NCI-H524 treated with DMSO at 0.1 percent for 48 hours (cell line): ENCODE results near the gene APOBEC3H.
"Not testable (repeated sequence)": the region's sequence is repeated elsewhere in the genome, so short reads cannot be mapped to it uniquely, and the experiment has no call there.

ENCODE experiments used
- DNase-seq: peaks from one replicate; lab custom pipeline; 2025; lab: John Stamatoyannopoulos, UW

The APOBEC3H gene

GRCh38 chr22:39097098-39098020 lies at the start of gene APOBEC3H:
APOBEC3H (plus strand) TSS chr22:39097244; CDS start chr22:39100279, 3,035 bp downstream.
- no peak for DNase-seq

- DNase-seq: not testable (repeated sequence)
Observed at GRCh38 chr22:39049486-39049885, 47.6 kb upstream of the APOBEC3H start.

- not testable (repeated sequence) for DNase-seq
Observed at GRCh38 chr22:39051844-39052495, 45.1 kb upstream of the APOBEC3H start.

GRCh38 chr22:39055658-39056057 lies 41.4 kb upstream of the APOBEC3H start:
- no peak for DNase-seq

DNA sequence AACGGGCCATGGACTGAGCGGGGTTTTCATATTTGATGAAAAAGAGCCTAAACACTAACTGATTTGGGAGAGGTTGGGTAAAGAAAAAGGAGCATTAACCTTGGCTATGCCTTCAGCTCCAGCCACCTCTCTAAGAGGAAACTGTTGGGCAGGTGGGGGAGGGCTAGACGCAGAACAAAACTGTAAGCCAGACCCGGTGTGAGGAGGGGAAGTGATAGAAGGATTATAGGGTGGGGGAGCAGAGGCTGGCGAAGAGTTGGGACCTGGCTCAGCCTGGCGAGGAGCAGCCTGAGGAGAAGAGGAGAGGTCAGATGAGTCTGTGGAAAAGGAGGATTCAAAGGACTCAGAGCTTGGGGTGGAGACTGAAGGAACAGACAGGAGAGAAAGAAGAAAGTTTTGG lies 35.8 kb upstream of the APOBEC3H start:
- DNase-seq: not testable (repeated sequence)

- DNase-seq: not testable (repeated sequence)
Observed at GRCh38 chr22:39061951-39062350, 35.1 kb upstream of the APOBEC3H start.

GRCh38 chr22:39063904-39064303 lies 33.1 kb upstream of the APOBEC3H start:
- not testable (repeated sequence) for DNase-seq

DNA sequence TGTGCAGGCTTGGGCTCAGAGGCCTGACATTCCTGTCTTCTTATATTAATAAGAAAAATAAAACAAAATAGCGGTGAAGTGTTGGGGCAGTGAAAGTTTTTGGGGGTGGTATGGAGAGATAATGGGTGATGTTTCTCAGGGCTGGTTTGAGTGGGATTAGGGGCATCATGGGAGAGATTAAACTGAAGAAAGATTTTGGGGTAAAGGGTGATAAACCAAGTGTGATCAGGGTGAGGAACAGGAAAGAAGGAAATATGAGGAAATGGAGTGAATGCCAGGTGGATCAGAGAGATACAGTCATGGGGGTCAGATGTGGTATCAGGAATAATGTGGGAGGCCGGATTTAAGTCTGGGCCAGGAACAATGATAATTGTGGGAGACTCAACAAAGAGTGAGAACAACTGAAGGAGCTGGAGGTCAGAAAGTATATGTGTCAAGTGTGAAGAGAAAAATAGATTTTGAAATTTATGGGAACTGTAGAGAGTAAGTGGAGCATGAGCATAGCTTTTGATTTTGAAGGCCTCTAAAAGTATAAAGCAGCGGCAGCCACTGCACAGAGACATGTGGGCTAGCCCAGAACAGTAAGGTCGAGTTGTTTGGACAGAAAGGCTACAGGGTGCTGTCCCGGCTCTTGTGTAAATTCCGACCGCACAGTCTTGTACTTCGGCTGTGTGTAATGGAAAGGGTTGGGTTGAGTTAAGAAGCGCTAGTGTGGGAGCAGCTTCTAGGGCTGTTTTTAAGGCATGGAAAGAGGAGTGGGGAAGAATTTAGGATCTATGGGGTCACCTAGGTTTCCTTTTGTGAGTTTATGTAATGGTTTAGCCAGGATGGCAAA lies 30.4 kb upstream of the APOBEC3H start:
- DNase-seq: not testable (repeated sequence)

- DNase-seq: no peak
Observed at GRCh38 chr22:39068033-39068785, 28.8 kb upstream of the APOBEC3H start.

DNA sequence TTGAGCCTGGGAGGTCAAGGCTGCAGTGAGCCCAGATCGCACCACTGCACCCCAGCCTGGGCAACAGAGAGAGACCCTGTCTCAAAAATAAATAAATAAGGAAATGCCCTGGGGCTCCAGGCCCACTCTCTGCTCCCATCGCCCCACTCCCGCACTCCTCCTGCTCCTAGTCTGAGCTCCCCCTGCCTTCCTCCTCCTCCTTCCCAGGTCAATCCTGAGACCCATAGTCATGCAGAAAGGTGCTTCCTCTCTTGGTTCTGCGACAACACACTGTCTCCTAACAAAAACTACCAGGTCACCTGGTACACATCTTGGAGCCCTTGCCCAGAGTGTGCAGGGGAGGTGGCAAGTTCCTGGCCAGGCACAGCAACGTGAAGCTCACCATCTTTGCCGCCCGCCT lies 26.9 kb upstream of the APOBEC3H start:
- DNase-seq: no peak

- DNase-seq: not testable (repeated sequence)
Observed at GRCh38 chr22:39072581-39072981, 24.5 kb upstream of the APOBEC3H start.

DNA sequence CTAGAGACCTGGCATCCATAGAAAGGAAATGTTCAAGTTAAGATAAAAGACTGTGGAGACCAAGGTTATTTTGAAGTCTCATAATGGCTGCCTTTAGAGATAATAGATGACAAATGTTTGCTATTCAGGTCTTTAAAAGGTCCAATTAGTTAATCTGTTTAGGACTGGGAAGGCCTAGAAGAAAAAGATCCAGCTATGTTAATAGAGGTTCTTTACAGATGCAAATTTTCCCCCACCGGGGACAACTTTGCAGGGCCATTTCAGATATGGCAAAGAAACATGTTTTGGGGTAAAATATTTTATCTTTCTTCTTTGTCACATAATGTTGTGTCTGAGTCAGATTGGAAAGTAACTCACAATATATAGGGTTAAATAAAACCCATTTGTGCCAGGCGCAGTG lies 23.1 kb upstream of the APOBEC3H start:
- DNase-seq: no peak

- not testable (repeated sequence) for DNase-seq
Observed at GRCh38 chr22:39076155-39077025, 20.7 kb upstream of the APOBEC3H start.

- not testable (repeated sequence) for DNase-seq
Observed at GRCh38 chr22:39077026-39077840, 19.8 kb upstream of the APOBEC3H start, which contains the start of gene APOBEC3G. APOBEC3G (plus strand) TSS chr22:39077275; CDS start chr22:39077362, 87 bp downstream.

DNA sequence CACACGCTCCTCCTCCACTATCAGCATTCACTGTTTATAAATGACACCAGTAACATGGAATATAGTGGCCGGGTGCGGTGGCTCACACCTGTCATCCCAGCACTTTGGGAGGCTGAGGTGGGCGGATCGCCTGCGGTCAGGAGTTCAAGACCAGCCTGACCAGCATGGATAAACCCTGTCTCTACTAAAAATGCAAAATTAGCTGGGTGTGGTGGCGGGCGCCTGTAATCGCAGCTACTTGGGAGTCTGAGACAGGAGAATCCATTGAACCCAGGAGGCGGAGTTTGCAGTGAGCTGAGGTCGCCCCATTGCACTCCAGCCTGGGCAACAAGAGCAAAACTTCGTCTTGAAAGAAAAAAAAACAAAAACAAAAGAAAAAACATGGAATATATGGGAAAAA lies 19.1 kb upstream of the APOBEC3H start:
- DNase-seq: not testable (repeated sequence)

- DNase-seq: no peak
Observed at GRCh38 chr22:39078329-39078728, 18.7 kb upstream of the APOBEC3H start.

DNA sequence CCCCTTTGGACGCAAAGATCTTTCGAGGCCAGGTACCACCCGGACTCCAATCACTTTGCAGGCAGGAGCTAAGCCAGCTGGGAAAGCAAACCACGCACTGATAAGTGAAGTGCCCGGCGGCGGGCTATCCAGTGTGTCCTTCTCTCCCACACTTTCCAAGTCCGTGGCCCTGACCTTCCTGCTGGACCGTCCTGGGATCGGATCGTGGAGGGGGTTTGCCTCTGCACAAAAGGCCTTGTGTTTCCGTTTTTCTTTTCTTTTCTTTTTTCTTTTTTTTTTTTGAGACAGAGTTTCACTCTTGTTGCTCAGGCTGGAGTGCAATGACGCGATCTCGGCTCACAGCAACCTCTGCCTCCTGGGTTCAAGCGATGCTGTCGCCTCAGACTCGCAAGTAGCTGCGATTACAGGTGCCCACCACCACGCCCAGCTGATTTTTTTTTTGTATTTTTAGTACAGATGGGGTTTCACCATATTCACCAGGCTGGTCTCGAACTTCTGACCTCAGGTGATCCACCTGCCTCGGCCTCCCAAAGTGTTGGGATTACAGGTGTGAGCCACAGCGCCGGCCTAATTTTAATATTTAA lies 17.9 kb upstream of the APOBEC3H start:
- DNase-seq: not testable (repeated sequence)

DNA sequence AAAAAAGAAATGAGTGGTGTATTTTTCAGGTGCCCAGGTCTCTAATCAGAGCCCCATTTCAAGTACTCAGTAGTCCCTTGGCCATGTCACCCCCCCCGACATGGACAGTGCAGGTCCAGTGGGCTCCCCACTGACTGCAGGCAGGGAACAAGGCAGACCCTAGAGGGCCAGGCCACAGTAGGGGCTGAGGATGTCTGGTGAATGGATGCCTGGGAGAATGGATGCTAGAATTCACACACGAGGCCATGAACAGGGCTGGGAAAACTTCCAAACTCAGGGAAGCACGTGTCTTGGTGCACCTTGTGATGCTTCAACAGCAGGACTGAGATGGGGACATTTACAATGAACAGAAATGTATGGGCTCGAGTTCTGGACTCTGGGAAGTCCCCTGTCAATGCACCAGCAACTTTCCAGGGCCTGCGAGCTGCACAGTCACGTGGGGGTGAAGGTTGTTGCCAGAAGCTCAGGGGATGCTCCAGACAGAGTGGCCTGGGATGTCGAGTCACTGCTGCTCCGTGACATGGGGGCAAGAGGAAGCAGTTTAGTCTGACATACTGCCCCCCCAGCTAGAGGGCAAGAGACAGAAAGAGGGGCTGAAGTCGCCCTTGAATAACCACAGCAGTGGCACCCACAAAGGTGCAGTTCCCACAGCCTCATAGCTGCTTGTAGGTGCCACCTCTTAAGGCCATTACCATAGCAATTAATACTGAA lies 16.8 kb upstream of the APOBEC3H start:
- DNase-seq: no peak
